WI38 (cell line): Measurements from ENCODE around the gene NR4A1.

Experiments
- H3K4me3 ChIP-seq: 2 replicates; pipeline ENCODE4 v1.5.1; 2011; ENCODE audit warnings: low read depth, mild to moderate bottlenecking, control low read depth, low read length
- CTCF ChIP-seq: IDR thresholded peaks from 2 replicates; pipeline ENCODE4 v1.5.1; 2012; ENCODE audit warnings: low read depth, mild to moderate bottlenecking, control low read depth, low read length

Gene NR4A1

GRCh38 chr12:52083638-52083996 is 32.4 kb downstream of the NR4A1 start:
- no peak overlapping the region for H3K4me3 ChIP-seq
- TF ChIP-seq CTCF, result no peak

- no peak for TF ChIP-seq CTCF
- no peak overlapping the region for H3K4me3 ChIP-seq
Measured at GRCh38 chr12:52084491-52085231, 33.4 kb downstream of the NR4A1 start.

GRCh38 chr12:52085682-52086180 is 34.5 kb downstream of the NR4A1 start:
- no peak for TF ChIP-seq CTCF
- no peak overlapping the region for H3K4me3 ChIP-seq

- no peak for TF ChIP-seq CTCF
- H3K4me3 ChIP-seq, result no peak overlapping the region
Measured at GRCh38 chr12:52086366-52086765, 35.1 kb downstream of the NR4A1 start.

- H3K4me3 ChIP-seq, result no peak overlapping the region
- no peak for TF ChIP-seq CTCF
Measured at GRCh38 chr12:52086944-52087835, 35.9 kb downstream of the NR4A1 start.

- no peak overlapping the region for H3K4me3 ChIP-seq
- no peak for TF ChIP-seq CTCF
Measured at GRCh38 chr12:52087961-52088820, 36.9 kb downstream of the NR4A1 start.
